ENCODE results near the gene BANF2.

Gene BANF2

DNA sequence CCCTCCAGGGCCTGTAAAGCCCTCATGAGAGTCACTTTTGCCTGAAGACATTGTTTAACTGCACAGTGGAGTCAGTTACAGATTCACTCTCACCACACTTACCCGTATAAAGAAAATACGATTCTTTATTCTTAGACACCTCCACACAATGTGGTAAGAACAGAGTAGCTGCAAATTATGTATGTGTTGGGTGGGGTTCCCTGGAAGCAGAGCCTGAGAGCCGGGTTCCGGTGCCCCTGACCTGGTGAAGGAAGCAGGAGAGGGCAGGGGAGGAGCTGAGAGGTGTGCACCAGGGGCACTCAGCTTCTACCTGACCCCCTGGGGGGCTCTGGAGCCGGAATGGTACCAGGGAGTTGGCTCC is 11.5 kb downstream of the BANF2 start:
- DNase-seq, result no peak

DNA sequence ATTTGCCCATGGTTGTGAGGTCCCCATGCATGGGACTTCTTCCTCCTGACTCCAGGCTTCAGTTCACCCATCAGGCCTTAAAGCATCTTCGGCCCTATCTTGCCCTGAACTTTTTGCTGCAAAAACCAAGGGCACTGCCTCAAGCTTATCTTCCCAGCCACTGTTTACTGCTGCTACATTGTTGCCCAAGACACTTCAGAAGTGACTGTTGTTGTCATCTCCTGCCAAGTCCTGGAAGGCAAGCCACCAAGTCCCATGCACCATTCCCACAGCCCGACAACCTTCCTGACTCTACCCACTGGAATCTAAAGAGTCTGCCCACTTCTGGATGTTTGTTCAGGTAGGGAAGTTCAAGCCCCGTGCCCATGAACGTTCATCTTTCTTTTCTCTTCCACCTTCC is 12.4 kb downstream of the BANF2 start:
- no peak for DNase-seq

DNA sequence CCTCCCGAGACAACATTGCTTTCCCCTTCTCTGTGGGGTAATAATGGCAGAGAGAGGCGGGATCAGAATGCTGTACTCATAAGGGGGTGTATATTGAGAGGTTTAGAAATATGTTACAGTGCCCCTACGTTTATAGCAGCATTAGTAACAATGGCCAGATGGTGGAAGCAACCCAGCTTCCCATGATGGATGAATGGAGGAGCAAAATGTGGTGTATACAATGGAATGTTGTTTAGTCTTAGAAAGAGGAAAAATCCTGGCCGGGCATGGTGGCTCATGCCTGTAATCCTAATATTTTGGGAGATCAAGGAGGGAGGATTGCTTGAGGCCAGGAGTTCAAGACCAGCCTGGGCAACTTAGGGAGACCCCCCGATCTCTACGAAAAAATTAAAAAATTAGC is 12.9 kb downstream of the BANF2 start:
- peak; percentile 26 for DNase-seq

DNA sequence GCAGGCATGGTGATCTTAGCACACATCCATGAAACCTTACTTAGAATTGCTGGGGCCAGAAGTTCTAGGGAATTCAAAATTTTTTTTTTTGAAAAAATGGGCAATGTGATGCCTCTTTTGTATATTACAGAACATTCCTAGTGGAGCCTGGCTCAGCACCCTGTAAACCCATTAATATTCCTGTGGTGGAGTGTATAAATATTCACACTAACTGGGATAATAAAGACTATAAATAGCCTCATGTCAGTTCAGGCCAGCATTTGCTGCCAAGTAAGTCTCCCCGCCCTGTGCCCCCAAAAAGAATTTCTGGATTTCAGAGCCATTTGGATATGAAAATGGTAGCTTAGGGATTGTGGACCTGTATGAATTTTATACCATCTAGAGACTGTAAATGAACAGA is 14.8 kb downstream of the BANF2 start:
- DNase-seq, result no peak

DNA sequence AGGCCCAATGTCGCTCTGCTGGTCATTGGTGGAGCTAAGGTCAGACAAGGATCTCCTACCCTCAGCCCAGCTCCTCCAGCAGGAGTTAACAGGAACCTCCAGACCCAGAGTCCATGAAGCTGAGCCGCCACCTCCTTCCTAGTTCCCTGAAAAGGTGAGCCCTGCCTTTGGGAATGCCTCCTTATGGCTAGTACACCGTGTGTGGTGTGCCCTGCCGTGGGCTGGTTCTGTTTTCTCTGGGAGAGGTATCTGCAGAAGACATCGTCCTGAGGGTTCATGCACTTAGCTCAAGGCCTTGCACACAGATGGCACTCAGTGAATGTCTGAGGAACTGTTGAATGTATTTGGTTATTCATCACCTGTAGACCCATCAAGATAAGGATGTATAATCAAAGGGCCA is 15.3 kb downstream of the BANF2 start:
- DNase-seq, result no peak

DNA sequence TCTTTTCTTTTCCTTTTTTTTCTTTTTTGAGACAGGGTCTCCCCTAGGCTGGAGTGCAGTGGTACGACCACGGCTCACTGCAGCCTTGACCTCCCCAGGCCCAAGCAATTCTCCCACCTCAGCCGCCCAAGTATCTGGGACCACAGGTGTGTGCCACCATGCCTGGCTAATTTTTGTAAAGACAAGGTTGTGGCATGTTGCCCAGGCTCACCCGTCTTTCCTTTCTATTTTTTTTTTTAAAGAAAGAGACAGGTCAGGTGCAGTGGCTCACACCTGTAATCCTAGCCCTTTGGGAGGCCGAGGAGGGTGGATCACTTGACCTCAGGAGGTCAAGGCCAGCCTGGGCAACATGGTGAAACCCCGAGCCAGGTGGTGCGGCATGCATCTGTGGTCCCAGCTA is 16.6 kb downstream of the BANF2 start:
- no peak for DNase-seq

DNA sequence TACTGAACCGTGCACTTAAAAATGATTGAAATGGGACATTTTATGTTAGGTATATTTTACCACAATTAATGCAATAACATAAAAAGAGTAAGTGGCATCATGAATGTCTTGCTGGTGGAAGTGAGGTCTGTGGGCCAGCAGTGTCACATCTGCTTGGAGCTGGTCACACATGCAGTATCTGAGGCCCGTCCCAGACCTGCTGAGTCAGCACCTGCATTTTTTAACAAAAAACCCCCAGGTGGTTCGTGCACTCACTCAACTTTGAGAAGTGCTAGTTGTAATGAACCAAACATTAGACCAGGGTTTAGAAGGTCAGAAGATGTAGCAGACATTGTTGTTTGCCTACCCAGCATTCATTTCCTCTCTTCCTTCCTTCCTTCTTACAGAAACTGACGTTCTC is 21.0 kb downstream of the BANF2 start:
- DNase-seq, result no peak

DNA sequence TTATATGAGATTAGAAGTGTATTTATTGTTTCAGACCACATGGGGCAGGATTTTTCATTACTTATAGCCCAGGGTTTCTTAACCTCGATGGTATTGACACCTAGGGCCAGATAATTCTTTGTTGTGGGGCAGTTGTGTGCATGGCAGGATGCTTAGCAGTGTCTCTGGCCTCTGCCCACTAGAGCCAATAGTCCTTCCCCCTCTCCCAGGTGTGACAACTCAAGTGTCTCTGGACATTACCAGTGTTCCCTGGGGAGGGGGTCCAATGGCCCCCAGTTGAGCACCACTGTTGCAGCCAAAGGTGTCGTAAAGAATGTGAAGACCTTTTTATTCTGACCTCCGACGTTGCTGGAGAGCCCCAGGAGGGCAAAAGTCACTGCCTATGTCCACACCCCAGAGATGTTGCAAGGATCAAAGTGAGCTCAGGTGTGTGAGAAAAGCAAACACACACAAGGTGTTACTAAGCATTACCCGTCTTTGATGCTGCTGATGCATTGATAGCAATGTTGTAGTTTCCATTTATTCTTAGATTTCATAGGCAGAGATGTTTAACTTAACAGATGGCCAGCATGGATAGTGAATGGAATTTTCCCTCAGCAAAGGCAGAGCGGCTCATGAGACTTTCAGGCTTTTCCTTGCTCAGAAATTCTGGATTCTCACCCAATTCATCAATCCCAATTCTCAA is 22.2 kb downstream of the BANF2 start:
- DNase-seq, result peak; percentile 13

DNA sequence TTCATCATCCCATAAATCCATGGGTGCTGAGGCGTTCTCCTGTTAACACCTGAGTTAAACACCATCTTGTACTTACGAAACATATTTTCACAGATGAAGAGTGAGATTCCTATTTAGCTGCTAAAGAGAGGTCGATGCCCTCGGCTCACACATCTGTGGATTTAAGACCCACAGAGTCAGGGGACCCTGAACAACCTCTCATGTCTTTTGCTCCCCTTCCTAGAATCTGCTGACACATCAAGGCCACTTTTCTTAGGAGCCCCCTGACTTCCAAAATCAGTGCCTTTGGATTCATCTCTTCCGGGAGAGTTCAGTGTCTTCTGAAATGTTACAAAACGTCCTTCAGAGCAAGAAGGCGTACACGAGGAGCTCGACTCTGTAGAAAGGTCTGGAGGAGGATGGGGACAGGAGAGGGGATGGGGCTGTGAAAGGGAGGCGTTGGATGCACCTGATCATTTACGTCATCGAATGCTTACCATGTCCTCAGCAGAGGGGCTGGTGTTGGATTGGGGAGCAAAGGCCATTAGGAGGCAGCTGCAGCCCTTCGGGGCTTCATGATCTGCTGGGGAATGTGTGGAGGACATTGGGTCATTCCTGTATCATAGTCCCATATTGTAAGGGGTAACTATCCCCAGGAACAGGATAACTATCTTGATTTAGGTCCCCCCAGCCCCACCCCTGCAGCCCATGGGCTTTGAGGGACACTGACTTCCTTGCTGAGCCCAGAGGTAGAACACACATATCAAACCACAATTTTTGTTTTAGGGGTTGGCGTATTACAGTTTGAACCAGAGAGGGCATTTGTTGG is 22.9 kb downstream of the BANF2 start:
- DNase-seq, result no peak

DNA sequence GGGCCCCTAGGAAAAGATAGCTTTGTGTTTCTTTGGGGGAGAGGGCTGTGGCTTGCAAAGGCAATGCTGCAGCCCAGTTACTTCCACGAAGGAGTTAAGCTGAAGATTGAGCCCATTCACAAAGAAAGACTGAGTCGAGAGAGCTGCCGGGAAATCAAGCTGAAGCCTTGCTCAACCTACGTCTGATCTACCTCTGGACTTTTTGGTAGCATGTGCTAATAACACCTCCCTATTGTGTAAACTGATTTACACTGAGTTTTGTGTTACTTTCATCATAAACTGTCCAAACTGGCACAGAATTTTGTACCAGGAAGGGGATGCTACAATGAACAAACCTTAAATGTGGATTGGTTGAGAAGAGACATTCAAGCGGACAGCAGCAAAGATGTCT is 23.5 kb downstream of the BANF2 start:
- no peak for DNase-seq

DNA sequence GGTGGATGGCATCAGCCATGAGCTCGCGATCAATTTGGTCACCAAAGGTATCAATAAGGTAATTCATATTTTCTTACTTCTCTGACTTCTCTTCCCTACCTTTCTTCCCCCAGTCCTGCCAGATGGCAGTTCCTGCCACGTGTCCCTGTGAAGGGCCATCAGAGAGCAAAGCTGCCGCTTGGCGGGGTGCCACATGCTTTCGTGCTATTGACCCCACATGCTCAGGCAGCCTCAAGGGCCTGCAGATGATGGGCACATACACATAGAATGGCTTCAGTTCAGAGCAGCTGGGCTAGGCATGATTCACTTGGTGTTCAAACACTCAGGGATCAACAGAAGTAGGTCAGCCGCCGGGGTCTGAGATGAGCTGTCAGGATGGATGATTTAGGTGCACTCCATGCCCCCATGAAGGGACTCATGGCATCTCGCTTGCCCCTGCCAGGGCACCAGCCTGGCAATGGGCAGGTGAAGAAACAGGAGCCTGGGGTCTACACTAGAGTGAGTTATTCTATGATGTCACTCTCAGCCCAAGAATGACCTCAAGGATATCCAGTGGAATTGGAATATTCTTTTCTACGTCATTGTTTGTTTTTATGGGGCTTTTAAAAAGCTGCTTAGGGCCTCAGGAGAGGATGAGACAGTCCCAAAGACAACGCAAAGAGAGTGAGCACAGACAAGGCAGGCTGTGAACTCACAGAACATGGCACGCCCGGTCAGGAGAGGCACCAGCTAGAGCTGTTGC is 25.5 kb downstream of the BANF2 start:
- no peak for DNase-seq

DNA sequence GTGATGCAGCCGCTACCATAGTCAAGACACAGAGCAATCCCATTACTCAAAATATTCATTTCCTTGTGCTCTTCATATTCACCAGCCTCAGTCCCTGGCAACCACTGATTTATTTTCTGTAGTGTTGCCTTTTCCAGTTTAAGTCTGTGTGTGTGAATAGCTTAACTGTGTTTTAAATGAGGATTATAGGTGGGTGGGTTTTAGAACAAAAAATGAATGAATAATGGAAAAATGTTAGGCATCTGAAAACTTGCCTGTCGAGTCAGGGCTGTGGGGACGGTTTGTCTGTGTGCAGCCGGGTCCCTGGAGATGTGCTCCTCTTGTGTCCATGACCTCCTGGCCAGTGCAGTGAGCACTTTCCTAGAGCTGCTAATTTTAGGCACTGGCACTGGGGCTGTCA is 27.1 kb downstream of the BANF2 start:
- no peak for DNase-seq

DNA sequence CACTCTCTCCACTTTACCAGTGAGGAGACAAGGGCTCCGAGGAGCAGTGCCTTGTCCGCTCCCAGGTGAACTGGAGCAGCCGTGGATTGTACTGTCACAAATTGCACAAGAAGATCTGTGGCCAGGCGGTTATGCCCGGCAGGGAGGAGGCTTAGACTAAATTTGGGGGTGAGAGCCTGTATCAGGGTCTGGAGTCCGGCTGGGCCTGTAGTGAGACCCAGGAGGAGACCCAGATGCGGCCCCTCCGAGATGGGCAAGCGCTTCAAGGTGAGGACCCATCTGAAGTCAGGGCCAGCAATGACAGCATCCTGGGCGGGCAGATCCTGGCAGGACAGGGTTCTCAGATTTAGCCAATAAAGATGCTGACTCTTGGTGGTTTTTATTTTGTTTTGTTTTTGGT is 27.6 kb downstream of the BANF2 start:
- DNase-seq, result no peak

DNA sequence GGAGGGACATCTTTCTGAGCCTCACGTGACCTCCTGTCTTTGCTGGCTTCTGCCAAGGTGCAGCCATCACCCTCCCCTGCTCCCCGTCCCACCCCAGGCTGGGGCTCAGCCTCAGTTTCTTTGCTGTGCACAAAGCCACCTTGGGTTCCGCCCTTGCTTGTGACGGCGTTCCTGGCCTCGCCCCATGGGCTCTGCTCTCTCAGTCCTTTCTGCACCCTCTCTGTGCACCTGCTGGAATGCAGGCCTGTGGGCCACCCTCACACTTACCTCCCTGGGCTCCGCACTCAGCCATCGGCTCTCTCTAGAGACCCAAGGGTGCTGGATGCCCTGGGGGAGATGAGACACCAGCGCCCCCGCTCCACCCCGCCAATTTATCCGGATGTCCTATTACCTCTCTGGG is 28.3 kb downstream of the BANF2 start:
- DNase-seq, result no peak

DNA sequence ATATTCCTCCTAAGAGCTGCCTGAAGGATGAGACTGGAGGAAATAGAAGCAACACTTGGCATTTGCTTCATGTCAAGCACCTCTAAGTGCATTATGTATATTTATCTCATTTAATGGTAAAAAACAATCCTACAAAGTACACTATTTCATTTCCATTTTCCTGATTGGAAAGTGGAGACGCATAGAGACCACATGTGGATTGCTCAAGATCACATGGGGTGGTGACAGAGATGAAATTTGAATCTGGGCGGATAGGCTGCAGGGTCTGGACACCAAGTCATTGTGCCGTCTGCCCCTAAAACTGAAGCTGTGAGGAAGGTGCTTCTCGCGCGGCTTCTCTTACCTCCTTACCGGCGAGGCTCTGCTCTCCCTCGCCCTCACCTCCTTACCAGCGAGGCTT is 30.3 kb downstream of the BANF2 start:
- no peak for DNase-seq

DNA sequence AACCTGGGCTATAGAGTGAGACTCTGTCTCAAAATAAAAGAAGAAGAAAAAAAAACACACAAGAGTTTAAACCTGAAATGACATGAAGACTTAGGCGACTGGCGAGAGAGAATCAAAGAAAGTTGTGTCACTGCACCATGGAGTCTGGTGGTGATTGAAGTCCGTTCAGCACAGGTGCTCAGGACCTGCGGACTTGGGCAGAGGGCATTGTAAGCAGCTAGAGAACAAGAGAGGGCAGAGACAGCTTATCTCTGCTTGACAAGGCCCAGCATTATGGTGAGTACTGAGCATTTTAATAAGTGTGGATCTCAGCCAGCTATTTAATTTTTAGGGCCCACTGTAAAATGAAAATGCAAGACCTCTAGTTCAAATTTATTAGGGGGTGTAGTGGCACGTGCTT is 31.5 kb downstream of the BANF2 start:
- no peak for DNase-seq

DNA sequence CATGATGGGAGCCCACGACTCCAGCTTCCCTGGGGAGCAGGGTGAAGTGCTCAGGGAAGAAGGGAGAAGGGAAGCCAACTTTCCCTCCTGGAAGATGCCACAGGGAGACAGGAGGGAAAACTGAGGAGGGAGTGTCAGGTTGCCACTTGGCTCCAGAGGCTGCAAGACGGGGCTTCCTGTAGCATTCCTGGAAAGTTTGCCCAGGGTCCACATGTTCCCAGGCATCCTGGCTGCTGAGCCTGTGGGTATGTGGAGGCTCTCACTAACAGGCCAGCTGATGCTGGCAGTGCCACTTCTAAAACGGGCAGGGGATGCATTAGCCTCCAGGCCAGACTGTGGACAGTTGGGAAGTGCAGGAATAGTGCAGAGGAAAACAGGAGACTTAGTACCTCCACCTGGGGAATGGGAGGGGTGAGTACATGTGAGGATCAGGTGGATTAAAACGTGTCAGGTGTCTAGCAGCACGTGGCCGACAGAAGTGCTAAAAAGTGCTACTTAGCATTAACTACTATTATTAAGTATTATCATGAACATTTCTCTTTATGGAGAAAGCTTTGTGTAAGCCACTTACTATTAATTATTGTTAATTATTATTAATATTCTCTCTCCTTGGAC is 33.2 kb downstream of the BANF2 start:
- no peak for DNase-seq

DNA sequence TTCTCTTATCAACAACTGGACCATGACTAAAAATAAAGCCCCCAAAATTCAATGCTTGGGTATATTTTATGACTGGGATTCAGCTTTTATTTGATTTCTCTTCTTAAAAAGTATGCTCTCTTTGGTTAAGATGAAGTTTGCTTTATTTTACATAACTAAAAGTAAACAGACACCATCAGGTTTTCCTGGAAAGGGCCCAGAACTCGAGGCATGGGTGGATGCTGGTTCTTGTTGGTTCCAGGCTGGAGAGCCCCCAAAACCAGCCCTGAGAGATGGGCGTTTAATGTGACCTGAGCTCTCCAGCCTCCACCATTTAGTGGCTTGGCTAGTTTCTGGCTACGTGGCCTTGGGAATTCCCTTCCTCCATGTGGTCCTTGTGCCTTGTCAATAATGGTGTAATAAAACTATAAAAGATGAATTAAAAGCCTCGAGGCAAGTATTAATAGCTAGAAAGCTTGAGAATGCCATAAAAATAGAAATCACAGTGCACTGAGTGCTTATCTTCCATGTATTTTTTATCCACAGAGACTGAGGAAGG is 34.1 kb downstream of the BANF2 start:
- no peak for DNase-seq

DNA sequence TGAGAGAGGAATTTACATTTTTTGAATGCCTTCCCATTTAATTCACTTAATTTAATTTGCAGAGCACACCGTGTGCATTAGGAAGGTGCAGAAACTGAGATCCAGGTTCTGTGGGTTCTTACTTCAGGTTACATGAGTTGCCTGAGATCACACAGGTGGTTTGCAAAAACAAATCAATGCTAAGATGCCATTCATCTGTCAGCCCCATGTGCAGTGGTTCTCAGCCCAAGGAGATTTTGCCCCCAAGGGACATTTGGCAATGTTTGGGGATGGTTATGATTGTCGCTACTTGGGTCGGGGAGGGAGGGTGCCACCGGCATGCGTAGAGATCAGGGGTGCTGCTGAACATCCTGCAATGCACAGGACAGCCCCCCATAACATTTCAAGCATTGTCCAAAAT is 34.6 kb downstream of the BANF2 start:
- DNase-seq, result no peak

DNA sequence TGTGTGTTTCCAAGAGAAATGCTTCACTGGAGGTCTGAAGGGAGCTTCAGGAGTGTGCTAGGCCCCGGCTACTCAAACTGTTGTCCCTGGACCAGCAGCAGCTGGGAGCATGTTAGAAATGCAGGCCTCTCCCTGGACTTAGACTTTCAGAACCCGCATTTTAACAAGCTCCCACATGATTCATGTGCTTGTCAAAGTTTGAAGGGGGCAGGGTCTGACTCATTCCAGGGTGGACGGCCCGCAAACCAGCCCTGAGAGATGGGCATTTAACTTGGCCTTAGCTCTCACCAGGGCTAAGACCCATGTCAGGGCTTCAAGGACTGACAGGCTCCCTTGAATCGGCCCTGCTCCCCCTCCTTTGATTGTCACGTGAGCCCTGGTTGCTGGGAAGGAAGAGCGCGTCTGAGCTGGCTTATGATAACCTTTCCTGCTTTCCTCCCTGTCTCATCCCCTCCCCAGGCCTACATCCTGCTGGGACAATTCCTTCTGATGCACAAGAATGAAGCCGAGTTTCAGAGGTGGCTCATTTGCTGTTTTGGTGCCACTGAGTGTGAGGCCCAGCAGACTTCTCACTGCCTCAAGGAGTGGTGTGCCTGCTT is 35.5 kb downstream of the BANF2 start:
- DNase-seq, result peak; percentile 57

DNA sequence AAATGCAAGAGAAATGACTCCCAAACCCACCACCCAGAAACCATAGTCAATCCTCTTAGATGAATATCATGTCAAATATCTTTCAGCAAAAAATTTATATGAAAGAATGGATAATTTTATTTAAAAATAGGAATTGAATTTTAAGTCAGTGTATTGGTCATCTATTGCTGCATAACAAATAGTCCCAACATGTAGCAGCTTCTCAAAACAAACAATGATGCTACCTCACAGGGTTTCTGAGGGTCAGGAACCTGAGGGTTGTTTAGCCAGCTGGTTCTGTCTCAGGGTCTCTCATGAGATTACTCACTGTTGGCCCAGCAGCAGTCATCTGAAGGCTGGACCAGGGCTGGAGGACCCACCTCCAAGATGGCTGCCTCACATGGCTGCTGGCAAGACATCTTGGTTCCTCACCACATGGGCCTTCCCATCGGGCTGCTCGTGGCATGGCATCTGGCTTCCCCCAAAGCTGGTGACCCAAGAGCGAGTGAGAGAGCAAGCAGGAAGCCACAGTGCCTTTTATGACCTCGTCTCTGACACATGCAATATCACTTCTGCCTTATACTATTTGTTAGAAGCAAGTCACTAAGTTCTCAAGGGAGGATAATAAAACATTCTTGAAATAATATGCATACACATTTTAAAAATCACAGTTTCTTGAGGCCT is 36.3 kb downstream of the BANF2 start:
- no peak for DNase-seq

DNA sequence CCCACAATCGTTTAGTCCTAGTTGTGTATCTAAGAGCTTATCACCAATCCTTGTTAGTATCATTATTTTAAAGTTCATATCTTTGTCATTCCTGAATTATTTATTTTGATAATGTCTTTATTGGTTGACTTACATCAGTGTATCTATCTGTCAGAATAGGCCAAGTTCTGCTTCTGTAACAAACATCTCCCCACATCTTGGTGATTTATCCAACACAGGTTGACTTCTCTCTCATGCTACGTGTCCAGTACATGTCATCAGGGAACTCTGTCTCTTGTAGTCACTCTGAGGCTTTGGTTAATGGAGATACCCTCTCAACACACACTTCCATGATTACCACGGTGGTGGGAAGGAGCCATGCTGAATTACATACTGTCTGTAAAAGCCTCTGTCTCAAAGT is 38.4 kb downstream of the BANF2 start:
- DNase-seq, result no peak

All from HCEC 1CT (cell line).